Measurements from ENCODE around the gene ABR.
"Not testable (repeated sequence)": the region's sequence is repeated elsewhere in the genome, so short reads cannot be mapped to it uniquely, and the experiment has no call there.

DNA sequence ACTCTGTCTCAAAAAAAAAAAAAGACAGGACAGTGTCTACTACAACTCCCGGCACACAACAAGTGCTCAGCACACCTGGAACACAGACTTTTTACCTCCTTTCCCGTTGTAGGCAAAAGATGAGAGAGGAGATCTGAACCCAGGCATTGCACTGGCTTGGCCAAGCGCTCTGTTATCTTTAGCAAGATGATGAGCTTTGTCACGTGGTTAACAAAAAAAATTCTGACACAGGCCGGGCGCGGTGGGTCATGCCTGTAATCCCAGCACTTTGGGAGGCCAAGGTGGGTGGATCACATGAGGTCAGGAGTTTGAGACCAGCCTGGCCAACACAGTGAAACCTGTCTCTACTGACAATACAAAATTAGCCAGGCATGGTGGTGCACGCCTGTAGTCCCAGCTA is 27.2 kb downstream of the ABR start:
- TF ChIP-seq, protein P1, sequence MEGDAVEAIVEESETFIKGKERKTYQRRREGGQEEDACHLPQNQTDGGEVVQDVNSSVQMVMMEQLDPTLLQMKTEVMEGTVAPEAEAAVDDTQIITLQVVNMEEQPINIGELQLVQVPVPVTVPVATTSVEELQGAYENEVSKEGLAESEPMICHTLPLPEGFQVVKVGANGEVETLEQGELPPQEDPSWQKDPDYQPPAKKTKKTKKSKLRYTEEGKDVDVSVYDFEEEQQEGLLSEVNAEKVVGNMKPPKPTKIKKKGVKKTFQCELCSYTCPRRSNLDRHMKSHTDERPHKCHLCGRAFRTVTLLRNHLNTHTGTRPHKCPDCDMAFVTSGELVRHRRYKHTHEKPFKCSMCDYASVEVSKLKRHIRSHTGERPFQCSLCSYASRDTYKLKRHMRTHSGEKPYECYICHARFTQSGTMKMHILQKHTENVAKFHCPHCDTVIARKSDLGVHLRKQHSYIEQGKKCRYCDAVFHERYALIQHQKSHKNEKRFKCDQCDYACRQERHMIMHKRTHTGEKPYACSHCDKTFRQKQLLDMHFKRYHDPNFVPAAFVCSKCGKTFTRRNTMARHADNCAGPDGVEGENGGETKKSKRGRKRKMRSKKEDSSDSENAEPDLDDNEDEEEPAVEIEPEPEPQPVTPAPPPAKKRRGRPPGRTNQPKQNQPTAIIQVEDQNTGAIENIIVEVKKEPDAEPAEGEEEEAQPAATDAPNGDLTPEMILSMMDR (IDR thresholded peaks at IDR 0.05), result not testable (repeated sequence)
- not testable (repeated sequence) for TF ChIP-seq POLR2A (IDR thresholded peaks at IDR 0.05)
